HFF-Myc (cell line): ENCODE results near the gene MRGPRG.

Experiments used
- DNase-seq: peaks from one replicate; pipeline ENCODE4 v3.0.0-alpha.2; 2011; ENCODE audit warnings: low read depth; ENCODE audit errors: extremely low read depth
- H3K4me3 ChIP-seq: replicated peaks from 2 replicates; pipeline ENCODE4 v1.5.1; 2011; ENCODE audit warnings: low read depth, mild to moderate bottlenecking, control low read depth, low read length
- TF ChIP-seq, protein P1 (sequence below): IDR thresholded peaks from 2 replicates; pipeline ENCODE4 v1.5.1; 2012; ENCODE audit warnings: mild to moderate bottlenecking, low read depth, low read length, control low read depth; ENCODE audit errors: missing control alignments

Gene MRGPRG

DNA sequence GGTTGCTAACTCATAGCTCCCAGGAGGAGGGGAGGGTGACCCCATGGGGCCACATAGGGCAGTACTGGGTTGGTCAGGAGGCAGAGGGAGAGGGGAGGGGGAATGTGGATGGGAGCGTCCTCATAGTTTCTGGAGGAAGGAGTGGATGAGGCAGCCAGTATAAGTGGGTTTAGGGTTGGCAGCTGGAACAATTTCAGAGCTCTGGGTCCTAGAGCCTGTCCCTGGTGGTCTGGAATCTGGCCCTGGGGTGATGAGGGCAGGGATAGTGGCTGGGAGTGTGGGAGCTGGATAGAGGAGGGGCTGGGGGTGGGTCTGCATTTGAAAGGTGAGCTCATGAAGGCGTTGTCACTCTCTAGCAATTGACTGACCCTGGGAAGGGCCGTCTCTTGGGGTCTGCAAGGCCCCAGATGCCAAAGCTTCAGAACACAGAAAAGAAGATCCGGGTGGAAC lies 5.3 kb upstream of the MRGPRG start:
- H3K4me3 ChIP-seq, result no peak overlapping the region
- DNase-seq, result no peak
- TF ChIP-seq, protein P1, sequence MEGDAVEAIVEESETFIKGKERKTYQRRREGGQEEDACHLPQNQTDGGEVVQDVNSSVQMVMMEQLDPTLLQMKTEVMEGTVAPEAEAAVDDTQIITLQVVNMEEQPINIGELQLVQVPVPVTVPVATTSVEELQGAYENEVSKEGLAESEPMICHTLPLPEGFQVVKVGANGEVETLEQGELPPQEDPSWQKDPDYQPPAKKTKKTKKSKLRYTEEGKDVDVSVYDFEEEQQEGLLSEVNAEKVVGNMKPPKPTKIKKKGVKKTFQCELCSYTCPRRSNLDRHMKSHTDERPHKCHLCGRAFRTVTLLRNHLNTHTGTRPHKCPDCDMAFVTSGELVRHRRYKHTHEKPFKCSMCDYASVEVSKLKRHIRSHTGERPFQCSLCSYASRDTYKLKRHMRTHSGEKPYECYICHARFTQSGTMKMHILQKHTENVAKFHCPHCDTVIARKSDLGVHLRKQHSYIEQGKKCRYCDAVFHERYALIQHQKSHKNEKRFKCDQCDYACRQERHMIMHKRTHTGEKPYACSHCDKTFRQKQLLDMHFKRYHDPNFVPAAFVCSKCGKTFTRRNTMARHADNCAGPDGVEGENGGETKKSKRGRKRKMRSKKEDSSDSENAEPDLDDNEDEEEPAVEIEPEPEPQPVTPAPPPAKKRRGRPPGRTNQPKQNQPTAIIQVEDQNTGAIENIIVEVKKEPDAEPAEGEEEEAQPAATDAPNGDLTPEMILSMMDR, result no peak

DNA sequence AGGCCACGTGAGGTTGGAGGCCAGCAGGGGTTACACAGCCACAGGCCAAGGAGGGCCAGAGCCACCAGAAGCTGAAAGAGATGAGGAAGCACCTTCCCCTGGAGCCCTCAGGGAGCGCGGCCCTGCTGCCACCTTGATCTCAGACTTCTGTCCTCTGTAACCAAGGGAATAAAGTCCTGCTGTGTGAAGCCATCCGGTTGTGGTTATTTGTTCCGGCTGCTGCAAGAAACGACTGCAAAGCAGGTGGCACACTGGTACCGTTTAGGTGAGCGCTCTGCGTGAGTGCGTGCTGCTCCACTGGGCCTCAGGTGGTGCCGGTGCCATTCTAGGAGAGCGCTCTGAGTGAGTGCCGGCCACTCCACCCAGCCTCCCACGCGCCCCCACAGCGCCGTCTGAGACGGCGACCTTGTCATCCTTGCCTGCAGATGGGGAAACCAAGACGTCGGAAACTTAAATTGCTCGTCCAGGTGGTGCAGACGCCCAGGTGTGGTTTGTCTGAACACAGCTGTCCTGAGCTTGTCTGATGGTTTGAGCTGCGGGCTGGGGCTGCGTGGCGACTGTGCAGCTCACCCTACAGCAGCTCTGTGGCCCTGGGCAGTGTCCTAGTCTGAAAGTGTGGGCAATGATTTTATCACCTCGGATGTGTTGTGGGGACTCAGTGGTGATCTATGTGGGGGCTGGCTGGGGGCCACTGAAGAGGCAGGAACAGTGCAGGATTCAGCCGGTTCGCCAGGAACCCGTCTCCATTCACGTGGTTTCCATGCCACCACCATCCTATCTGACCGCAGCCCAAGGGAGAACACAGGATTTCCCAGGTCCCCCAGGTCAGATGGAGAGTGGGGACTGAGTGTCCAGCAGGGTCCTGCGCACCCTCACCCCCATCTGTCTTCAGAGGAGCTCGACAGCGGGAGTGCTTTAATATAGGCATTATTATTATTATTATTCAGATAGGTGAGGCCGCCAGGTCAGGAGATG lies 4.6 kb upstream of the MRGPRG start:
- TF ChIP-seq, protein P1, result no peak
- H3K4me3 ChIP-seq, result no peak overlapping the region
- no peak for DNase-seq

DNA sequence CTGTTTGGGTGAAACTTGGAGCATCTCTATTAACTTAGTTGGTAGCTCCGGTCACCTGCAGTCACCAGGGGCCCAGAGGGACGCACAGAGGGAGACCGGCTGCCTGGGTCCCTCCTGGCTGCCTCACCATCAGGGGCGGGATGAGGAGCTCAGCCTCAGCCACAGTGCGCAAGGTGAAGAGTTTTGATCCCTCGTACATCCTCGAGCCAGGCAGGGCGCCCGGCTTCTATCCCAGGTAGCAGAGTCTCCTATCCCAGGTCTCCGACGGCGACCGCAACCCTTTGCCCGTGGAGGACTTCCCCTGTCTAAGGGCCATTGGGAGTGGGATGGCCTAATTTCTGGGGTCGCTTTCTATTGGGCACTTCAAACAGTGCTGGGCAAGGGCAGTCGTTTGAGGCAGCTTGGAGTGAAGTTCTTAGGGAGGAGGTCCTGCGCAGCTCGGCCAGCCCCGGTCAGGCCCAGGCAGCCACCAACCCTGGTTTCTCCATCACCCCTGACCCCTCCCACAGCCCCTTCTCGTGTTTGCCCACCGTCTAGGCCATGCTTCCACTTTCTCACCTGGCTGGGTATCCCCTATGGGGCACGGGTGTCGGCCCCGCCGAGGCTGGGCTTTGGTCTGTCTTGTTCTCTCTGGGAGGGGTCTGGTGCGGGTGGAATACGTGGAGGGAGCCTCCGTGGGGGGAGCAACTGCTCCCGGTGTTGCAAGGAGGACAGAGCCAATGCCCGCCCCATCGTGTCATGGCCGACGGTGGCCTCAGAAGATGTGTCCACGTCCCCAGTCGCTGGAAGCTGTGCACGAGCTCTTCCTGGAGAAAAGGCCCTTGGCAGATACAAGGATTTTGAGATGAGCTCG lies 3.6 kb upstream of the MRGPRG start:
- TF ChIP-seq, protein P1, result no peak
- no peak overlapping the region for H3K4me3 ChIP-seq
- DNase-seq, result no peak

DNA sequence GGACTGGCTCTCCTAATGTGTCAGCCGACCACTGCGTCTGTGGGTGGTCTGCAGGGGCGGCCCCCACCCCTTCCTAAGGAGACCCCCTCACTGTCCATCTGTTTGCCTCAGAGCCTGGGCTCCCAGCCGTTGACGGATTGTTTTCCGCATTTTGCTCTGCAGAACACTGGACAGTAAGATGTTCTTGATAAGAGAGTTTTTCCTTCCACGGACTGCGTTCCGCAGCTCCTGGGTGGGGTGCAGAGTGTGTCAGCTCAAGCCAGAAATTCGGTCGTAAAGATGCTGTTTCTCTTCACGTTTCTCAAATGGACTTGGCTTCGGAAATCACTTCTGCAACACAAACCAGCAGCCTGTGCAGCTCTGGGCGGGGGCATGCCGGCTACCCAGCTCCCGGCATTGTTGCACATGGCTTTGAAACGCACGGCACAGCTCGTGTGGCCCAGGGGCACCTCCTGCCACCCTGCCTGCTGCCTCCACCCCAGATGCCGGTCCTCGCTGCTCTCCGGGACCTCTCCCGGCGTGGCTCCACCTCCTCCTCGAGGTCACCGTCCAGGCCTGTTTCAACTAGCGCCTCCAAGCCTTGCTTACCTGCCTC lies 2.9 kb upstream of the MRGPRG start:
- DNase-seq, result no peak
- TF ChIP-seq, protein P1, result no peak

DNA sequence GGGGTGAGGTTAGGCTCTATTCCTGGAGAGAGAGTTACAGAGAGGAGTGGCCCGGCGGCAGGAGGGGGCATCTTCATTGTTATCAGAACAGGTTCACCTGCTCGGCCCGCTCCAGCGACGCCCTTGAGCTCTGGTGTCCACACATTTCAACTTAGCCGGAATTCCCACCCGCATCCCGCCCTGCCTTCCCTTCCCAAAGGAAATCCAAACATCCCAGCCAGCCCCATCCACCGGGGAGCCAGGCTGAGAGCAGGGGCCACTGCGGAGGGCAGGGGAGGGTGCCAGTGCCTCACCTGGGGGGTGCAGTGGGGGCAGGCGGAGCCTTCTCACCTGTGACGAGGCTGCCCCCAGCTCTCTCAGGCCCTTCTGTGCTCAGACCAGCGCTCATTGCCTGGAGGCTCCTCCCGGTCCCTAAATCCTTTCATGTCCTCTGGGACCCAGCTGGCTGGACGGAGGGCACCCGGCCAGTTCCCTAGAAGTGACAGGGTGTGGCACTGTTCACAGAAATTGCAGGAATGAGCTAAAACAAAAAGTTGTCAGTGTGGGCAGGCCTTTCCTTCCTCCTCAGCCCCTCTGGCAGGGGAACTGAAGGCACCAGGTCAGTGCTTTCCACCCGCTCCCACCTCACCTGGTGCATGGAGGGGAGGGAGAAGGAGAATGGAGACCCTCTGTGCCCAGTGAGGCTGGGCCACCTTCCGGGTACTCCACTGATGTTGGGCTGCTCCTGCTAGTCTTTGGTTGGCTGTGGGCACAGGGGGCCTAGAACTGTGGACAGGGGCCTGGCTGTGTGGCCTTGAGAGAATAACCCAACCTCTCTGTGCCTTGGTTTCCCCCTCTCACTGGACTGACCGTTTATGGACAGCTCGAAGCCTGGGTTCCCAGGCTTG lies 2.2 kb upstream of the MRGPRG start:
- TF ChIP-seq, protein P1, result no peak
- H3K4me3 ChIP-seq, result no peak overlapping the region
- no peak for DNase-seq

More for the DNA sequence above, 2.9 kb upstream of the MRGPRG start:
- H3K4me3 ChIP-seq, result no peak overlapping the region

DNA sequence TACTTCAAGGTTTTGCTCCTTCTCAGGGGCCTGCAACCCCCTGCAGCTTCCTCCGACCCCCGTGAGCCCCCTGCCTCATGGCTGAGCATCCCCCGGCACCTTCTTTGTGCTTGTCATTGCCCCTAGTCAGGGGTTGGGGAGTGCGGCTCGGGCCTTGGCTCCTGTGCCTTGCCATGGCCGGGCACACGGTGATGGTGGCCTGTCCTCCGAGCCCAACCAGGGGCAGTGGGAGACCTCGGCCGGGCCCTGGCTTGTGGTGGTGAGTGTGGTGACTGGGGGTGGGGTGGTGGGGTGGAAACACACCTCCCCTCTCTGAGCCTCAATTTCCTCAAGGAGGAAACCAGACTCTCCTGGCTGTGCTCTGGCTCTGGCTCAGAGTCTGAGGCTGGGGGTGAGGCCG lies 1.5 kb upstream of the MRGPRG start:
- TF ChIP-seq, protein P1, result no peak
- H3K4me3 ChIP-seq, result no peak overlapping the region
- no peak for DNase-seq
